Activated CD8-positive, alpha-beta memory T cell treated with anti-CD3 and anti-CD28 coated beads, Interleukin-2, amount 50 U/mL, for 1 hour (primary cell): ENCODE results near the gene RNF20.

ENCODE experiments used
- DNase-seq: peaks from one replicate; pipeline ENCODE4 v3.0.0-alpha.2; 2020; ENCODE audit errors: extremely low read depth

RNF20 gene

GRCh38 chr9:101590901-101591300 is 57.2 kb downstream of the RNF20 start:
- DNase-seq: no peak

GRCh38 chr9:101591787-101592446 is 58.3 kb downstream of the RNF20 start:
- no peak for DNase-seq

GRCh38 chr9:101592788-101593187 is 59.1 kb downstream of the RNF20 start:
- DNase-seq: no peak

GRCh38 chr9:101593345-101593744 is 59.7 kb downstream of the RNF20 start:
- DNase-seq: no peak

GRCh38 chr9:101594796-101595195 is 61.1 kb downstream of the RNF20 start, which contains the start of gene PPP3R2:
Gene PPP3R2 (minus strand): TSS chr9:101594969. CDS start chr9:101594921, 48 bp downstream.
- DNase-seq: no peak

GRCh38 chr9:101601904-101602765 is 68.5 kb downstream of the RNF20 start:
- DNase-seq: no peak

- no peak for DNase-seq
Measured at GRCh38 chr9:101604296-101604695, 70.6 kb downstream of the RNF20 start.

GRCh38 chr9:101605547-101605946 is 71.9 kb downstream of the RNF20 start:
- DNase-seq: no peak
